ENCODE data around the gene CFAP210. TPM values are rescaled to one million over a fixed set of nuclear protein-coding genes. Genes with fewer than 3 reads are reported as not detected.

Gene CFAP210
- total RNA-seq, 3 donors from 2014 or later (not counting 1 experiment from before 2014, with no cell fraction given) = 0.27 to 8.4 (median 1.5) TPM

GRCh38 chr2:169664978-169665930 lies 29.0 kb downstream of the CFAP210 start:
- TF ChIP-seq, protein P1, sequence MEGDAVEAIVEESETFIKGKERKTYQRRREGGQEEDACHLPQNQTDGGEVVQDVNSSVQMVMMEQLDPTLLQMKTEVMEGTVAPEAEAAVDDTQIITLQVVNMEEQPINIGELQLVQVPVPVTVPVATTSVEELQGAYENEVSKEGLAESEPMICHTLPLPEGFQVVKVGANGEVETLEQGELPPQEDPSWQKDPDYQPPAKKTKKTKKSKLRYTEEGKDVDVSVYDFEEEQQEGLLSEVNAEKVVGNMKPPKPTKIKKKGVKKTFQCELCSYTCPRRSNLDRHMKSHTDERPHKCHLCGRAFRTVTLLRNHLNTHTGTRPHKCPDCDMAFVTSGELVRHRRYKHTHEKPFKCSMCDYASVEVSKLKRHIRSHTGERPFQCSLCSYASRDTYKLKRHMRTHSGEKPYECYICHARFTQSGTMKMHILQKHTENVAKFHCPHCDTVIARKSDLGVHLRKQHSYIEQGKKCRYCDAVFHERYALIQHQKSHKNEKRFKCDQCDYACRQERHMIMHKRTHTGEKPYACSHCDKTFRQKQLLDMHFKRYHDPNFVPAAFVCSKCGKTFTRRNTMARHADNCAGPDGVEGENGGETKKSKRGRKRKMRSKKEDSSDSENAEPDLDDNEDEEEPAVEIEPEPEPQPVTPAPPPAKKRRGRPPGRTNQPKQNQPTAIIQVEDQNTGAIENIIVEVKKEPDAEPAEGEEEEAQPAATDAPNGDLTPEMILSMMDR (IDR thresholded peaks at IDR 0.05) = no peak
- Histone ChIP-seq H3K4me3 (ENCODE audit: low read length) (no peak overlapping the region), H3K27me3 (ENCODE audit: control insufficient read depth, insufficient read depth, low read length) (no peaks in the 10 kb centered on the region), H3K9me3 (ENCODE audit: control insufficient read depth, insufficient read depth, low read length) (no peaks in the 10 kb centered on the region), H3K36me3 (ENCODE audit: control insufficient read depth, insufficient read depth, low read length) (no peaks in the 10 kb centered on the region), H3K27ac (ENCODE audit: low read length) (no peak overlapping the region), H3K4me1 (ENCODE audit: control insufficient read depth, insufficient read depth, low read length) (no peaks in the 10 kb centered on the region)
- H3K4me3 Mint-ChIP-seq = no peak overlapping the region
- WGBS (ENCODE audit: insufficient coverage) = 71% methylated on average over 1 of the region's 1 CpG
- H3K27me3 Mint-ChIP-seq (ENCODE audit: low read depth in 2 of 2) = peaks cover 0 to 8% of the 10 kb centered on the region in 2 donors
- H3K27ac Mint-ChIP-seq = no peak overlapping the region
- DNase-seq (no peak), ATAC-seq (no peak)
- no peaks in the 10 kb centered on the region for H3K9me3 Mint-ChIP-seq
- intact Hi-C loops (cut with micrococcal nuclease) = no loop called here
- H3K4me1 Mint-ChIP-seq = no peaks in the 10 kb centered on the region
- no peaks in the 10 kb centered on the region for H3K36me3 Mint-ChIP-seq

GRCh38 chr2:169664600-169664977 lies 29.6 kb downstream of the CFAP210 start:
- Histone ChIP-seq H3K36me3 (ENCODE audit: control insufficient read depth, insufficient read depth, low read length) (no peaks in the 10 kb centered on the region), H3K4me1 (ENCODE audit: control insufficient read depth, insufficient read depth, low read length) (no peaks in the 10 kb centered on the region), H3K4me3 (ENCODE audit: low read length) (no peak overlapping the region), H3K27ac (ENCODE audit: low read length) (no peak overlapping the region), H3K27me3 (ENCODE audit: control insufficient read depth, insufficient read depth, low read length) (no peaks in the 10 kb centered on the region), H3K9me3 (ENCODE audit: control insufficient read depth, insufficient read depth, low read length) (no peaks in the 10 kb centered on the region)
- 100% methylated on average over 1 of the region's 1 CpG for WGBS (ENCODE audit: insufficient coverage)
- Mint-ChIP-seq H3K36me3 (no peaks in the 10 kb centered on the region), H3K27ac (no peak overlapping the region), H3K9me3 (no peaks in the 10 kb centered on the region), H3K4me1 (no peaks in the 10 kb centered on the region), H3K4me3 (no peak overlapping the region), H3K27me3 (ENCODE audit: low read depth in 2 of 2) (peaks cover 0 to 8% of the 10 kb centered on the region in 2 donors)
- intact Hi-C loops (cut with micrococcal nuclease) = no loop called here
- DNase-seq = no peak
- TF ChIP-seq, protein P1 (IDR thresholded peaks at IDR 0.05) = no peak
- ATAC-seq = no peak

DNA sequence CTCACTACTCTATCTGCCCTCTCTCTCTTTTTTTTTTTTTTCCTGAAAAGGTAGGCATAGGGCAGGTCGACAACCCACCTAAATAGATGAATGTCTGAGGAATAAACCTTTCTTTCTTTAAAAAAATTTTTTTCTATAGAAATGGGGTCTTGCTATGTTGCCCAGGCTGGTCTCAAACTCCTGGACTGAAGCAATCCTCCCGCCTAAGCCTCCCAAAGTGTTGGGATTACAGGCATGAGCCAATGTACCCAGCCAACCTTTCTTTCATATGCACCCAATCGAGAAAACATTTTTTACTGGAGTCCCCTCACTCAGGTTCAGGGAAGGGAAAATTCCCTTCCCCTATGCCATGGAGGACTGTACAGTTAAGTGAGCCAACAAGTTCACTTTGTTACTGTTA lies 31.0 kb downstream of the CFAP210 start:
- ATAC-seq (no peak), DNase-seq (no peak)
- H3K36me3 Mint-ChIP-seq = no peaks in the 10 kb centered on the region
- no peaks in the 10 kb centered on the region for H3K9me3 Mint-ChIP-seq
- WGBS (ENCODE audit: insufficient coverage) = 90% methylated on average over 2 of the region's 3 CpGs
- no peak overlapping the region for H3K4me3 Mint-ChIP-seq
- peaks cover 0 to 5% of the 10 kb centered on the region in 2 donors for H3K27me3 Mint-ChIP-seq (ENCODE audit: low read depth in 2 of 2)
- H3K27ac Mint-ChIP-seq = no peak overlapping the region
- Histone ChIP-seq H3K27ac (ENCODE audit: low read length) (no peak overlapping the region), H3K4me3 (ENCODE audit: low read length) (no peak overlapping the region), H3K36me3 (ENCODE audit: control insufficient read depth, insufficient read depth, low read length) (no peaks in the 10 kb centered on the region), H3K4me1 (ENCODE audit: control insufficient read depth, insufficient read depth, low read length) (no peaks in the 10 kb centered on the region), H3K27me3 (ENCODE audit: control insufficient read depth, insufficient read depth, low read length) (no peaks in the 10 kb centered on the region), H3K9me3 (ENCODE audit: control insufficient read depth, insufficient read depth, low read length) (no peaks in the 10 kb centered on the region)
- TF ChIP-seq, protein P1 (IDR thresholded peaks at IDR 0.05) = no peak
- intact Hi-C loops (cut with micrococcal nuclease) = no loop called here
- peaks cover 0 to 4% of the 10 kb centered on the region in 2 donors for H3K4me1 Mint-ChIP-seq

Data from natural killer cell (primary cell).